NCI-H1436 treated with DMSO at 0.1 percent for 48 hours (cell line): ENCODE results near the gene C3orf18.
"Not testable (repeated sequence)": the region's sequence is repeated elsewhere in the genome, so short reads cannot be mapped to it uniquely, and the experiment has no call there.

ENCODE experiments used
- DNase-seq: peaks from one replicate; lab custom pipeline; 2025; lab: John Stamatoyannopoulos, UW

Gene C3orf18

DNA sequence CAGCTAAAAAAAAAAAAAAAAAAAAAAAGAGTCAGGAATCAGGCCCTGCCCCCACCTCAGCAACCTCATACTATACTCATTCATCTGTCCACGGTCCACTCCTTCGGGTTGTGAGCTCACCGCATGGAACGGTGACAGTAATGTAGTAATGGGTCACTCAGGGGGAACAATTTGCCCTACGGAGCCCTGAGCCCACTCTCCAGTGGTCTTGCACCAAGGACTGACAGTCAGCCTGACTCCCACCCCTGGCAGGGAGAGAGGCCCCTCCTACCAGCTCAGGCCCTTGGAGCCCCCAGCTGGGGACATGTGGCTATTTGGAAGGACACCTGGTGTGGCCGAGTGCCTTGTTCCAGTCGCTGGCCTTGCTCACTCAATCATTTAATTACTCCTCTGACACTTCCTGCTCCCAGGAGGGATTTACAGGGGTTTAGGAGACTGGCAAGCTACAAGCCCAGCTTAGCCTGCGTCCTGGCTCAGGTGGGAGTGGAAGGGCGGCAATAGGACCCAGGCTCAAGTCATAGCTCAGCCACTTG, 44.2 kb downstream of the C3orf18 start:
- DNase-seq: no peak

DNA sequence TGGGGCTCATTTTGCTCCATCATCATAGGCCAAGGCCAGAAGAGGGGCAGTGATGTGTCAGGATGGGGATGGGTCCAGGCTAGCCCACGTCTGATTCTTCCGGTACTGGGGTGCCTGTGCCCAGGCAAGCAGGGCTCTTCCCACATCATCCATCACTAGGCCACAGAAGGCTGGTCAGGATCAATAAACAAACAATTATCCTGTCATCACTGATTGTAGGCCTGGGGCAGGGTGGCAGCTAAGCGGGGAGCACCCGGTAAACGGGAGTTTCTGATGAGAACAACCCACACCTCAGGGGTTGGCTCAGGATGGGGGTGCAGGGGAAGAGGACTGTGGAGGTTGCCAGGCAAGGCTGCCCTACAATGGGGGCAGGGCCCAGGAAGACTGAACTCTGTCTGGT, 46.0 kb downstream of the C3orf18 start:
- no peak for DNase-seq

DNA sequence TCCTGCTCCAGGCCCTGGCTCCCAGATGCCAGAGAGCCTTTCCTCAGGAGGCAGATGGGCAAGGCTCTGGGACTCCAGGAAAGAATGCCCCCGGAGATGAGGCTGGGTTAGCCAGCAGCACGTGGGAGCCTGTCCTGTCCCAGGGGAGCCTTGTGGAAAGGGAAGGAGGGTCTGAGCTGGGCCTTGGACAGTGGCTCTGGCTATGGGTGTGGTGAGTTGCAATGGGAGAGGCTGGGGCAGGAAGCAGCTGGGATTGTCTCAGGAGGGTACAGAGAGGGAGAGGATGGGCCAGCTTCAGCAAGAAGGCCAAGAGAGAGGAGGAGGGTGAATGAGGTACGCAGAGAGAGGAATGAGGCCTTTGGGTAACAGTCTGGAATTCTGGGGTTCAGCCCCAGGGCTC, 46.7 kb downstream of the C3orf18 start:
- no peak for DNase-seq

DNA sequence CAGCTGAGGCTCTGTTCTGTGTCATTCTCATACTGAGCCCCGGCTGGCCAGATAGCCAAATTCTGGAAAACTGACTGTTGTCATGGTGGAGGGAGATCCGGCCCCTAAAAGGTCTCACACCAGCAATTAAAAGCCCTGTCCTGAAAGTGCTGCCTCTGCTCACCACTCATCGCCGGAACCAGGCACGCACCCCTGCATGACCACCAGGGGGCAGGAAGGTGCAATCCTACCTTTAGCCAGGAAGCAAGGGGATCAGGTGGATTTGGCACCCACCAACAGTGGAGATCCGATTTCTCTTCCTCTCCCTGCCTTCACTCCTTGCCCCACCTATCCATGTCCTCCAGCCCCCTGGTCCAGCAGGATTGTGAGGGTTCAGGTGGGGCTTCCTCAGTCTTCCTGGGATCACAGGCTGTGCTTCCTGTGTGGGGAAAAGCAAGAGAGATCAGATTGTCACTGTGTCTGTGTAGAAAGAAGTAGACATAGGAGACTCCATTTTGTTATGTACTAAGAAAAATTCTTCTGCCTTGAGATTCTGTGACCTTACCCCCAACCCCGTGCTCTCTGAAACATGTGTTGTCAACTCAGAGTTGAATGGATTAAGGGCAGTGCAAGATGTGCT, 48.0 kb downstream of the C3orf18 start:
- DNase-seq: no peak

DNA sequence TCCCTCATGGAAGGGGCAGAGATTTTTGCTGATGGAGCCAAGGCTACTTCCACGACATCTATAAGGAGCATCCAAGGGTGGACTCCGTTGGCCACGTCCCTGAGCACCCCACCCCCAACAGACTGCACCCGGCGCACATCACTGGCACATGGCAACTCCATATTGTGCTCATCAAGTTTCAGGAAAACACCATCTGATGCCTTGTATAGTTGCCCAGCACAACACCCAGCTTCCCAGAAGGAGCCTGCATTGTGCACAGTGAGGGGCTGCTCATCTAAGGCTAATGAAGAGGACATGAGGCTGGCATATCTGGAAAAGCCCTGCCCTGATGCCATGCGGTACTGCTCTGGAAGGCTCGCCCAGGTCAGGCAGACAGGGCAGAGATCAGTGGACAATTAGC, 49.1 kb downstream of the C3orf18 start:
- no peak for DNase-seq

DNA sequence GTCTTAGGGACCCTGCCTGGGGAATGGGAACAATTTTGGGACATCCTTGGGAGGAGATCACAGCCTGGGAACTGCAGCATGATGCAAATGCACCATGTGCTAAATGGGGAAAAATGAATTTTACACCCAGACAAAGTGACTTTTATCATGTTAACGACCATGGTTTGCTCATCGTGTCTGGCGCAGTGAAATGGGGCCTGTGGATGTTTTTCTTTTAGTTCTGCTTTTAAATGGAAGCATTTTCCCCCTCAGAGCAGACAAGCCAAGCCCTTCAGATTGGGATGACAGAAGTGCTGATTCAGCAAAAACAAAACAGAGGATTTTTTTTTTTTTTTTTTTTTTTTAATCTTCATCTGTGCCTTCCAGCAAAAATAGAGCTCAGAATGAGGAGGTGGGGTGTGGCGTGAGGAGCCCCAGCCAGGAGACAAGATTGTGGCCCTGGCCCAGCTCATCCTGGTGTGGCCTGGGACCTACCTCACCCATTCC, 49.8 kb downstream of the C3orf18 start:
- no peak for DNase-seq

DNA sequence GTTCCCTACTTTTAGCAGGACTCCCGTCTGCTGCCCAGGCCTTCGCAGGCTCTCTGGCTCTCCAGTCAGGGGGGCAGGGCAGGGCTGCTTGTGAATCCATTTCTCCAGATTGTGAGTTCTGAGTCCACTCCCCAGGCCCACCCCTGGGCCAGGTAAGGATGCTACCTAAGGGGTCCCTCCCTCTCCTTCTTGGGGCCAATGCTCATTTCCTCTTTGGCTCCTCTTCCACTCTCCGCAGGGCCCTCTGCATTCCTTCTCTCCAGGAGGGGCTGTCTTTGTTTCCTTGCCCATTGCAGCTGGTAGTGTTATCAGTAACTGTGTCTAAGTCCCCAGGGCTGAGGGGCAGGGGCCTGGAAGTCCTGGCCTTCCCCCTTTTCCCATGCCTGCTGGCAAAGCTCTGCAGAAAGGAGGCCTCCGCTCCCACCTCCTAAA, 51.1 kb downstream of the C3orf18 start:
- no peak for DNase-seq

DNA sequence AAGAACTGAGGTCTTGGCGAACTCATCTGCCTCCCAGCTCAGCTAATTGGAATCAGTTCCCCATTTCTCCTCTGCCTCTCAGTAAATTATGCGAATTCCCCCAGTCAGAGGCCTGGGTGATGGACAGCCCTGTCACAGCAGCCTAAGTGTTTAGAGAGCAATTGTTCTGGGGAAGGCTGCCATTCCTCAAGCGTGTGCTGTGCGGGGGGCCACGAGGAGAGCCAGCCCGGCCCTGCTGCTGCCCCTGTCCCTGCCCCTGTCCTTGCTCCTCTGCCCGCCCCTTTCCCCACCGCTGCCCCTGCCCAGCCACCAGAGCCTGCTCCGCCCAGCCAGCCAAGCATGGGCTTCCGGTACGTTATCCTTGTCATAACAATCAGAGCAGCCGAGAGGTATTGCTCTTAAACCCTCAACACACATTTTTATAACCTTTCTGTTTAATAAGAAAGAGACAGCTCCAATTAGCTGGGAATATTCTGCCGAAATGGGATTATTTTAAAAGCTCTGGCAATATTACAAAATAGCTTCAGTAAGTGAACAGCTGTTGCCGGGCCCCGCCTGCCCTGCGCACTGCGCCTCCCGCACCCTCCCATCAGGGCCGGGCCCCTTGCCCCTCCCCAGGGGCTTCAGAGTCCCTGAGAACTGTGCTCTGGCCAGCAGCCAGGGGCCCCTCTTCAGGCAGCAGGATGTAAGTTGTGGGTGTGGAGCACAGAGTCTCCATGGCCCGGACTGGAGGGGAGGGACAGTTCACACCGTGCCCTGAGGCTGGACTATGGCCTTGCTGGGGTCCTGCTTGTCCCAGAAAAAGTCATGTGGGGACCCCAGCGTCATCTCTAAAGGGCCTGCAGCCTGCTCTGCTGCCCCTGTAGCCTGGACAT, 51.7 kb downstream of the C3orf18 start:
- no peak for DNase-seq

DNA sequence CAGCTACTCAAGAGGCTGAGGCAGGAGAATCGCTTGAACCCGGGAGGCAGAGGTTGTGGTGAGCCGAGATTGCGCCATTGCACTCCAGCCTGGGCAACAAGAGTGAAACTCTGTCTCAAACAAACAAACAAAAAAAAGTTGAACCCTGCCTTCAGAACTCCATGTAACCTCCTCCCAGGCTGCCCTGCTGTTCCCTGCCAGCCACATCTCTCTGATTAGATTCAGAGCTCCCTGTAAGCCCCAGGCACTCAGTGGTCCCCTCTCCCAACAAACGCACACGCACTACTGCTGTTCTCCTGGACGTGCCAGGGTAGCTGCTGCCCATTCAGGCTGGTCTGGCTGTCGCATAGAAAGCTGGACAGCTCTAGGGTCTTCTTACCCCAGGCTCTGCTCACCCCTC, 54.6 kb downstream of the C3orf18 start:
- DNase-seq: not testable (repeated sequence)

DNA sequence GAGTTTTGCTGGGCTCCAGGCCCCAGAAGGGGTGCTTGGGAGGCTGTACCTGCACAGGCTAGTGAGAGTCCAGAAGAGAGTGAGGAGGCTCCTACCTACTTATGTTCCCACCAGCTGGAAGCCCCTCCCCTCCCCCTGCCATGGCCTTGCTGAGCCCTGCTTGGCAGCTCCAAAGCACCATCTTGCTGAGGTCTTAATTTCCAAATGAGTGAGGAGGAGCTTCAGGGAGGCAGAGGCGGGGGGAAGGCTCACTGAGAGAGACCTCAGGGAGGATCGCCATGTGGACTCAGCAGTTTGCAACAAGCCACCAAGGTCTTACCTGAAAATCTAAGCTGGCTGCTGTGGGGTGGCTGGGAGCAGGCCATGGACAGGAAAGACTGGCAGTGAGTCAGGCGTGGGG, 55.4 kb downstream of the C3orf18 start:
- DNase-seq: no peak

DNA sequence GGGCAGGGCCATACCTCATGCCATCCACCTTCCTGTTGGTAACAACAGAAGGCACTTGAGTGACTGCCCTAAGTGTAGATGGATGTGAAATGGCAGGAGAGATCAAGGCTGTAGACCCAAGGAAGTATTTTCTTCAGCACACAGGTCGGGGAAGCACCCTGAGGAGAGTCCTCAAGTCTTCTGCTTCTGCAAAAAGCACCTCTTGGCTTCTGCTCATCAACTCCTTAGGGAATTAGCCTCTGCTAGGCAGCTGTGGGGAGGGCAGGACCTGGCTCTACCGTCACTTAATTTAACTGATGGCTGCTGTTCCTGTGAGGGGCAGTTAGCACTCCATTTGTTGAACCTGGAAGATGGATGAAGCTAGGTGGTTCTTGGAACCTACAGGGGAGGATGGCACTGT, 57.2 kb downstream of the C3orf18 start:
- no peak for DNase-seq

DNA sequence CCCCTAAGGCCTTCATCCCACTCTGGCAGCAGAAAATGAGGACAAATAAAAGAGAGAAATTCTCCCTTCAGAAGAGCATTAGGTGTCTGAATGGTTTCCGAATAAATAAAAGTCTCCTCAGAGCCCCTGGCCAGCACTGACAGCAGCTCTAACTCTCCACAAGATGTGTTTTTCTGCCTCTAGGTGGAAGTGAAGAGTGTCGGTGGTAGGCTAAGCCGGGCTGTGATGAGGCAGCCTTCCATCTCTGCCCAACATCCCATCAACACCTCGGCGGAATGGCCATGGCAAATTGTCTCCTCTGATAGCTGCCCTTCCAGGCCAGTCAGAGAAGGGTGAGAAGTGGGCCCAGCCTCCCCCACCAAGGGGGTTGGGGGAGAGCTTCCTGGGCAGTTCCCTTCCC, 57.8 kb downstream of the C3orf18 start:
- no peak for DNase-seq

DNA sequence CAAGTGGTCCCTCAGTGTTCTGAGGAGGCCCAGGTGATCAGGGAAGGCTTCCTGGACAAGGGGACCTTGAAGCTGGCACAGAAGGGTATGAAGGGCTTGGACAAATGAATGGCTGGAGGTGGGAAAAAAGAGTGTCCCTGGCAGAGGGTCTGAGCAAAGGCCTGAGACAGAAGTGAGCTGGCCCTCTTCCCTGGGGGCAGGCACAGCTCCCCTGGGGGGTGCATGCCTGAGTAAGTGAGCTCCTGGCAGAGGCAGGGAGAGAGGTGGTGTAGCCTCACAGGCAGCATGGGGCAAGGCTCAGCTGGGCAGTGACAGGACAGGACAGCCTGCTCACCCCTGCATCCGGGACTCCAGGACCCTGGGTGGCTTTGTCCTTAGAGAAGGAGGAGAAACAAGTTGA, 58.7 kb downstream of the C3orf18 start:
- no peak for DNase-seq
